Stimulated activated CD4-positive, alpha-beta T cell treated with anti-CD3 and anti-CD28 coated beads, Interleukin-4, amount 100 ng/mL, for 4 hours (primary cell): ENCODE measurements around the gene POLR2H.

ENCODE experiments used
- DNase-seq, 2 experiments: peaks; one replicate each; pipeline ENCODE4 v3.0.0-alpha.2; 2020

The POLR2H gene

DNA sequence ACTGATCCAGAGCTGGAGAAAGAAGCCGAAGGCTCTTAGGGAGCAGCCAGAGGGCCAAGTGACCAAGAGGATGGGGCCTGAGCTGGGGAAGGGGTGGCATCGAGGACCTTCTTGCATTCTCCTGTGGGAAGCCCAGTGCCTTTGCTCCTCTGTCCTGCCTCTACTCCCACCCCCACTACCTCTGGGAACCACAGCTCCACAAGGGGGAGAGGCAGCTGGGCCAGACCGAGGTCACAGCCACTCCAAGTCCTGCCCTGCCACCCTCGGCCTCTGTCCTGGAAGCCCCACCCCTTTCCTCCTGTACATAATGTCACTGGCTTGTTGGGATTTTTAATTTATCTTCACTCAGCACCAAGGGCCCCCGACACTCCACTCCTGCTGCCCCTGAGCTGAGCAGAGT is 27.9 kb downstream of the POLR2H start:
- no peak for DNase-seq

DNA sequence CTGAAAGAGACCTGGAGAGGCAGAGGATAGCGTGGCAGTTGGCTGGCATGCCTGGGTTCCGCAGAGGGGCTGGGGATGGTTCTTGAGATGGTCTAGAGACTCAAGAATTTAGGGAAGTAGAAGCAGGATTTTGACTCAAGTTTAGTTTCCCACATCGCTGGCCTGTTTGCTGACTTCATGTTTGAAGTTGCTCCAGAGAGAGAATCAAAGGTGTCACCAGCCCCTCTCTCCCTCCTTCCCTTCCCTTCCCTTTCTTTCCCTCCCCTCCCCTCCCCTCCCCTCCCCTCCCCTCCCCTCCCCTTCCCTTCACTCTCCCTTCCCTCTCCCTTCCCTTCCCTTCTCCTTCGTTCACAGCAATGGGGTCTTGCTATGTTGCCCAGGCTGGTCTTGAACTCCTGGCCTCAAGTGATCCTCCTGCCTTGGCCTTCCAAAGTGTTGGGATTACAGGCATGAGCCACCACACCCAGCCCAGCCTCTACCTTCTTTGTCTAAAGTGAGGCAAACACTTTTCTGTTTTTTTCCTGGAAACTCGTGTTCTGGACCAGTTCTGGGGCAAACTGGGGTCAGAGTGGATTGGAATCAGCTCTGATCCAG is 28.5 kb downstream of the POLR2H start:
- DNase-seq, result no peak

DNA sequence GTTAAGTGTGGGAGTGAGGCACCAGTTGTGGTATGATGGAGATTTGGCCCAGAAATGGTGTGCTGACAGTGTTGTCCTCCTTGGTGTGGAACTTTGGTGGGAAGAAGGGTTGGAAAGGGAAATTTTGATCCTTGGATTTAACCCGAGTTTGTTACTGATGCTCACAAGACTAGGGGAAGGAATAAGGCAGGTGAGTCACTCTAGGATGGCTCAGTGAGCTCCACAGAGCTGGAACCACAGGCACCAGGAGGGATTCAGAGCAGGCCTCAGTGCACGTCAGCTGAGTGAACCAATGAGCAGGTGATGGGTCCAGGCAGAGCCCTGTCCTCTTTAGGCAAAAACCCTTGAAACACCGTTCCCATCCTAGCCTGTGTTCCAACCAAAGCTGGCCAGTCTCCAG is 29.8 kb downstream of the POLR2H start:
- no peak for DNase-seq

DNA sequence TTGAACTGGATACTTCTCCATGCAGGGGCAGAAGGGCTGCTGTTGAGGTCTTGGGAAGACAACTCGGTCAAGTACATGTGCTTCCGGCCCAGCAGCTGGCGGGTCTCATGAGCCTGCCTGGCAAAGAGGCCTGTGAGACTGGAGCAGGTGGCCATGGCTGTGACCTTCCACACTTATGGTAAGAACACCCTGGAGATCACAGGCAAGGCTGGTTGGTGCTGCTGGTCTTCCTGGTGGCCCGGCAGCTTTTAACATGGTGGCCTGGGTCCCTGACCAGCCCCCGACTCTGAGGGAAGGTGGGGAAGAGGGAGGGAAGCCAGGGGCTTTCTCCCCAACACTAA is 33.8 kb downstream of the POLR2H start:
- no peak for DNase-seq

DNA sequence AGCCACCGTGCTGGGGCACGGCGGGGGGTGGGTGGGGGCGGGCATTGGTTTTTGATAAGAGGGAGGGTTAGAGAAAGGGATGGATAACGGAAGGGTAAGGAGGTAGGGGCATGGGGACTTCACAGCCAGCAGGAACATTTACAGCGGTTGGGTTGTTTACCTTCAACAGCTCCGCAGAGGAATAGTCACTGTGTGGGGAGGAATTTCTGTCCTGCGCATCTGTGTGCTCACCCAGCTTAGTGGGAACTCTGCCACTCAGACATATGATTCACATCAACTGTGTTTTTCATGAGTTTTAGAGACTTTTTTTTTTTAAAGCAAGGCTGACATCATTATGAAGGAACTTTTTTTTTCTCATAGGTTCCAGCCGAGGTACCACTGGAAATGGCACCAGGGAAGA is 37.9 kb downstream of the POLR2H start:
- DNase-seq, result no peak

DNA sequence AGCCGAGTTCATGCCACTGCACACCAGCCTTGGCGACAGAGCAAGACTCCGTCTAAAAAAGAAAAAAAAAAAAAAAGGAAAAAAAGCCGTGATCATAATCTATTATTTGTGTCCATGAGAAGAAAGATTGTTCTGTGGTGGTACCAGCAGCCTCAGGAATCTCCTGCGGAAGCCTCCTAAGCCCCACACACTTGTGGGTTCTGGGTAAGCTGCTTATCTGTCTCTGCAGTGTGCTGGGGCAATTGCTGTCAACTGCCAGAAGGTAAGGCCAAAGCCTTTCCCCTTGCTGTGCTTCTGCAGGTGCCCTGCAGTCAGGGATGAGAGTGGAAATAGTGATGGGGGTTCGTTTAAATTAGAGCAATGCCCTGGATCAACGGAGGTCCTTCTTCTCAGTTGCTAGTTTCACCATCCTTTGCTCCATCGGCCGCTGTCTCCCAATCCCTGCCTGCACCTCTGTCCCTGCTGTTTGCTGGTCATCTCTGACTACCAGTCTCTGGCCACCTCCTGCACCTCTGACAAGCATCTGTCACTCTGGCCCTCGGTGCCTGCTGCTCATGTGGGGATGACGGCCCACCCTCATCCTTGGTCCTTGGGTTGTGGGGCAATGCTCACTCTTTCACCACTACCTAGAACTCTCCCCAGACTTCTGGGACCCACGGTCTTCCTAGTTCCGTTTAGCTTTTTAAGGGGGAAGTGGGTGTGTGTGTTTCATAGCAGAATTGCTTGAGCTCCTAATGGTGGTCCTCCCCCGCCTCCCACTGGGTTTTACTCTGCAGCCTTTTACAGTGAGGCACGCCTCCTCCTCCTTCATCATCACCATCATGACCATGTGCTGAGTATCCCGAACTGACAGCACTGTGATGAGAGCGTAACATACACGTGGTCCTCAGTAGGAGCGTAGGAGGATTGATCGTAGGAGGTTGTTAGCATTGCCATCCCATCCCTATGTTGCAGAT is 43.8 kb downstream of the POLR2H start:
- DNase-seq, result no peak

DNA sequence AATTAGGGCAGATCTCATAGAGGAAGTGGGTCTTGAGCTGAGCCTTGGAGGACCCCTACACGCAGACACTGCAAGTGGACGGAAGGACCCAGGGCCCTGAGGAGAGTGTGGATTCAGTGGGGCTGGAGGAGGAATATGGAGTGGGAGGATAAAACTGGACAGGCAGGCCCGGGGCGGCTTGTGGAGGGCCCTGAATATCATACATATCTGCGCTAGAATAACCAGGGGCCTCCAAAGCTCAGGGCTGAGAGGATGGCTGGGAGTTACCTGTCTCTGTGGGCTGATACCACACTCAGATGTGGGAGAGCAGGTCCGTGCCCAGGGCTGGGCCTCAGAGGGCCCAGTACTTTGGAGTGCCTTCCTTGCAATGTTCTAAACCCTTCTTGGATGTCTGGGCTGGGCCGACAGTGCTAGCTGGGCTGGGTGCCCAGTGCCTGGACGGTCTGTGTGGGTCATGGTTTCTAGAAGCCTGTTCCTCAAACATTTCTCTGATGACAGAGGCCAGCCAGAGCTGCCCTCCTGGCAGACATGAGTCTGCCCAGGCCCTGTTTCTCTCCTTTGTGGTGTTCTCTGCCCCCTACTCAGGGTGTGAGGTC is 47.9 kb downstream of the POLR2H start:
- no peak for DNase-seq

DNA sequence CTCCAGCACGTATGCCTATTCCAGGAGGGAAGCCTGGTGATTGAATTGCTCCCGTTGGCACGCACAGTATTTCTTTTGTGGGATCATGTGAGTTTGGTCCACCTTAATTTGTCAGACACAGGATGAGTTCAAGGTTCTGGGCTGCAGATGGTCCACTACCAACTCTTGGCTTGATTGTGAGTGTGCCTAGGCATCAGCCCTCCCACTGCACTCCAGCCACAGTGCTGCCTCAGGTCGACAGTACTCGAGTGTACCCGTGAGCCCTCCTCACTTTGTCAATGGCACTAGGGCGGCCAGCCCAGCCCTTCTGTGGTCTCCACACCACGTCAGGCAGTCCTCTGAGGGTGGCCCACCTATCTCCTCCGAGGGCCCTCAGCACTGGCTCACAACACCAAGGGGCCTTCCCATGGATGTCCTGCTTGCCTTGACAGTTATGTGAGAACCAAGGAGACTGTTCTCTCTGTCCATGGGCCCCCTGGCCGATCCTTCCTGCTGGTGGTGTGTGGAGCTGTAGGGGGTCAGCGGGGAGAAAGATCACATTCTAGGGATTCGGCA is 48.5 kb downstream of the POLR2H start:
- no peak for DNase-seq

DNA sequence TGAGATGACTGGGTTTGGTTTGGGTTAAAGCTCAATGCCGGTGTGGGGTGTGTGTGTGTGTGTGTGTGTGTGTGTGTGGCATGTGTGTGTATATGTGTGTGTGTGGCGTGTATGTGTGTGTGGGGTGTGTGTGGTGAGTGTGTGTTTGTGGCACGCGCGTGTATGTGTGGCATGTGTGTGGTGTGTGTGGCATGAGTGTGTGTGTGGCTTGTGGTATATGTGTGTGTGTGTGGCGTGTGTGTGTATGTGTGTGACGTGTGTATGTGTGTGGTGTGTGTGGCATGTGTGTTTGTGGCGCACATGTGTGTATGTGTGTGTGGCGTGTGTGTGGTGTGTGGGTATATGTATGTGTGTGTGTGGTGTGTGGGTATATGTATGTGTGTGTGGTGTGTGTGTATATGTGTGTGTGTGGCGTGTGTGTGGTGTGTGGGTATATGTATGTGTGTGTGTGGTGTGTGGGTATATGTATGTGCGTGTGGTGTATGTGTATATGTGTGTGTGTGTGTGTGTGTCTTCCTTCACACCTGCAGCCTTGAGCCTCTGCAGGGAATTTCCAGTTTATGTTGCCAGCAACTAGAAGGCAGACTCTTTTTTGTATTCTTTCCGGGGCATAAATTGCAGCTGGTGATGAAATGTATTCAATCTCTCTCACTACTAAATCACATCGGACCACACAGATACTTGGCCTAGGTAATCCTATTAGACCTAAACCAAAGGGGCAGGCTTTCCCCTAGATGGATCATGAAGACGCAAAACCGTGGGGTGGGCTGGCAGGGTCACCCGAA is 53.1 kb downstream of the POLR2H start:
- no peak for DNase-seq

DNA sequence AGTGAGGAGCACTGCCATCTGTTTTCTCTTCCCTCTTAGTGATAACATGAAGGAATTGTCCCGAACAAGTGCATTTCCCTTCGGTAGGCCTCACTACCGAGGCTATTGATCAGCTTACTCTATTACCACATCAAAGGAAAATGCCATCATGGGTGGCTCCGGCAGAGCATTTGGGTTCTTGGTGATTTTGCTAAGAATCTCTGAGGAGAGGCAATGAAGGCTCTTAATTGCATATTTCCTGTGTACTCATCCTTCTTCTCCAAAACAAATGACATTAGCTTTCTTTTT is 53.6 kb downstream of the POLR2H start:
- DNase-seq, result no peak

DNA sequence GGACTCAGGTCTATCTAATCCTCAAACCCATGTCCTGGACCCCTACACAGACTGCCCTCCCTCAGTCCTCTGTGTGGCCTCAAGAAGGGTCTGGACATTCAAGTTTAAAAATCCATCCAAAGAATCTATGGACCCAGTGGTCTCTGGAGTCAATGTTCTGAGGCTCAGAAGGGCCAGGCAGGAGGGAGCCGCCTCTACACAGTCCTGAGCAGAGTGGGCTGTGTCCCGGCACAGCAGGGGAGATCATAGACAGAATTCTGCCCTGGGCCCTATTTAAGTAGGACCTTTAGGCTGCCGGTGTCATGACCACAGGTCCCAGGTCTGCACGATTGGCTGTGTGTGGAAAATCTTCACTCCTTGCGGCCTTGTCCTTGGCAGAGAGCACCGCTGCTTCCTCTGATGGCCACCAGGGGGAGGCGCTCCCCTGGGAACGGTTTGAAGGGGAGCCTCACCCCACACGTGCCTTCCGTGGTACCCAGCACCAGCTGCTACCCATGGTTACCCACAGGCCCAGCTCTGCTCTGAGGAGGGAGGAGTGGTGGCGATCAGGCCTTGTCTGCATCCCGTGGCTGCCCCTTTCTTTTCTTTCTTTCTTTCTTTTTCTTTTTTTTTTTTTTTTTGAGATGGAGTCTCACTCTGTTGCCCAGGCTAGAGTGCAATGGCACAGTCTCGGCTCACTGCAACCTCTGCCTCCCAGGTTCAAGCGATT is 56.3 kb downstream of the POLR2H start:
- DNase-seq, result peak; percentile 64
